Measurements from ENCODE around the gene ZFAND3. TPM values are rescaled to one million over a fixed set of nuclear protein-coding genes. Genes with fewer than 3 reads are reported as not detected.
A peak's percentile ranks its signal among the peaks of the same experiment; 100 is the strongest.

Gene ZFAND3
- polyA plus RNA-seq, 2 of the 4 experiments (the other 2 are of a cell fraction), result 12.0 to 50.0 TPM

DNA sequence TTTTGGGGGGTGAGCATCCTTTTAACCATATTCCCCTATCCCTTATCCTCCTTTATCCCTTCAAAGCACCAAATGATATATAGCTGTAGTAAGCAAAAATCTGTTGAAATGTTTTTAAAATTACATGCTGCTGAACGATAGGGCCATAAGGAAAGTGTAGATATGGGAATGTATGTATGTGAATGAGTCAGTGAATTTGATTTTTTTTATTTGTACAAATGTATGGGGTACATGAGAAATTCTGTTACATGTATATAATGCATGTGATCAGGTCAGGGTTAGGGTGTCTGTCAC is 327.2 kb downstream of the ZFAND3 start:
- H3K4me3 ChIP-seq, result no peak overlapping the region
- DNase-seq (ENCODE audit: low read depth in 1 of 2, low spot score in 1 of 2) (no peak), ATAC-seq (no peak), FAIRE-seq (no peak)
- H3K4me2 ChIP-seq, result no peak overlapping the region
- WGBS (ENCODE audit: missing lambda C conversion rate), result 91% methylated on average over 1 of the region's 1 CpG
- TF ChIP-seq KDM1A (IDR thresholded peaks at IDR 0.05; ENCODE audit: low read depth) (no peak), MAFK (IDR thresholded peaks at IDR 0.05; ENCODE audit: partially characterized antibody) (peak; percentile 33), RCOR1 (IDR thresholded peaks at IDR 0.05; ENCODE audit: low read depth, low read length) (no peak)
- ChIA-PET CTCF (no interaction called here), POLR2A (no interaction called here)
- no peaks in the 10 kb centered on the region for H3K9me3 ChIP-seq
- H3K4me1 ChIP-seq, result no peaks in the 10 kb centered on the region
- H3K27ac ChIP-seq, result no peak overlapping the region

DNA sequence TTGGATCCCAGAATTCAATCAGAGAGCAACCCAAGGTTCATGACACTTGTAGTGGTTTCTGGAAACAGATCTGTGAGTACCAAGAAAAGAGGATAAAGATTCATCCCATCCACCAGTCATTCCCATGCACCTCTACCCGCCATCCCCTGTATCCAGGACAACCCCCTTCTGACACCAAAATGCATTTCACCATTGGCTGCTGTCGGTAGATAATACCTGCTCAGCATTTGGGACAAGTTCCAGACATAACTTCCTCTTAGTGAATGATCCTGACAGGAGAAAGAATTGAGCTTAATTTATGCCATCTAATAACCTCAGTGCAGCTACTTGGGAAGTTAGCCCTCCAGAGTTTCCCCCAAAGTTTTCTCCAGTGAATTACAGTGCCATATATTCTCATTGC is 329.1 kb downstream of the ZFAND3 start:
- Histone ChIP-seq H3K4me2 (no peak overlapping the region), H3K9me3 (no peaks in the 10 kb centered on the region), H3K4me3 (no peak overlapping the region), H3K27ac (no peak overlapping the region), H3K4me1 (no peaks in the 10 kb centered on the region)
- no peak for DNase-seq (ENCODE audit: low read depth in 1 of 2, low spot score in 1 of 2)
- TF ChIP-seq GATA3 (IDR thresholded peaks at IDR 0.05; ENCODE audit: borderline replicate concordance) (no peak), RCOR1 (IDR thresholded peaks at IDR 0.05; ENCODE audit: low read depth, low read length) (no peak), MAFK (IDR thresholded peaks at IDR 0.05; ENCODE audit: partially characterized antibody) (no peak), EHF (CRISPR knock-in tag; IDR thresholded peaks at IDR 0.05) (no peak), TFCP2L1 (CRISPR knock-in tag; IDR thresholded peaks at IDR 0.05) (no peak), RAD21 (conservative IDR thresholded peaks at IDR 0.05 in 1 of 2, IDR thresholded peaks at IDR 0.05 in 1 of 2) (no peak), CBX8 (IDR thresholded peaks at IDR 0.05) (no peak), RARB (CRISPR knock-in tag; IDR thresholded peaks at IDR 0.05) (no peak), MYC (IDR thresholded peaks at IDR 0.05; ENCODE audit: borderline replicate concordance, low read length) (no peak), RFX5 (IDR thresholded peaks at IDR 0.05) (no peak), CHD4 (IDR thresholded peaks at IDR 0.05; ENCODE audit: borderline replicate concordance) (no peak), ZC3H11A (IDR thresholded peaks at IDR 0.05) (no peak), KDM1A (IDR thresholded peaks at IDR 0.05; ENCODE audit: low read depth) (no peak)
- TF ChIP-seq, protein P1, sequence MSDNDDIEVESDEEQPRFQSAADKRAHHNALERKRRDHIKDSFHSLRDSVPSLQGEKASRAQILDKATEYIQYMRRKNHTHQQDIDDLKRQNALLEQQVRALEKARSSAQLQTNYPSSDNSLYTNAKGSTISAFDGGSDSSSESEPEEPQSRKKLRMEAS (IDR thresholded peaks at IDR 0.05), result no peak
- TF ChIP-seq, protein P2, sequence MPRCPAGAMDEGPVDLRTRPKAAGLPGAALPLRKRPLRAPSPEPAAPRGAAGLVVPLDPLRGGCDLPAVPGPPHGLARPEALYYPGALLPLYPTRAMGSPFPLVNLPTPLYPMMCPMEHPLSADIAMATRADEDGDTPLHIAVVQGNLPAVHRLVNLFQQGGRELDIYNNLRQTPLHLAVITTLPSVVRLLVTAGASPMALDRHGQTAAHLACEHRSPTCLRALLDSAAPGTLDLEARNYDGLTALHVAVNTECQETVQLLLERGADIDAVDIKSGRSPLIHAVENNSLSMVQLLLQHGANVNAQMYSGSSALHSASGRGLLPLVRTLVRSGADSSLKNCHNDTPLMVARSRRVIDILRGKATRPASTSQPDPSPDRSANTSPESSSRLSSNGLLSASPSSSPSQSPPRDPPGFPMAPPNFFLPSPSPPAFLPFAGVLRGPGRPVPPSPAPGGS (IDR thresholded peaks at IDR 0.05), result no peak
- TF ChIP-seq, protein P3, sequence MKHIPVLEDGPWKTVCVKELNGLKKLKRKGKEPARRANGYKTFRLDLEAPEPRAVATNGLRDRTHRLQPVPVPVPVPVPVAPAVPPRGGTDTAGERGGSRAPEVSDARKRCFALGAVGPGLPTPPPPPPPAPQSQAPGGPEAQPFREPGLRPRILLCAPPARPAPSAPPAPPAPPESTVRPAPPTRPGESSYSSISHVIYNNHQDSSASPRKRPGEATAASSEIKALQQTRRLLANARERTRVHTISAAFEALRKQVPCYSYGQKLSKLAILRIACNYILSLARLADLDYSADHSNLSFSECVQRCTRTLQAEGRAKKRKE (CRISPR knock-in tag; IDR thresholded peaks at IDR 0.05; ENCODE audit: low read depth), result no peak
- TF ChIP-seq, protein P4, sequence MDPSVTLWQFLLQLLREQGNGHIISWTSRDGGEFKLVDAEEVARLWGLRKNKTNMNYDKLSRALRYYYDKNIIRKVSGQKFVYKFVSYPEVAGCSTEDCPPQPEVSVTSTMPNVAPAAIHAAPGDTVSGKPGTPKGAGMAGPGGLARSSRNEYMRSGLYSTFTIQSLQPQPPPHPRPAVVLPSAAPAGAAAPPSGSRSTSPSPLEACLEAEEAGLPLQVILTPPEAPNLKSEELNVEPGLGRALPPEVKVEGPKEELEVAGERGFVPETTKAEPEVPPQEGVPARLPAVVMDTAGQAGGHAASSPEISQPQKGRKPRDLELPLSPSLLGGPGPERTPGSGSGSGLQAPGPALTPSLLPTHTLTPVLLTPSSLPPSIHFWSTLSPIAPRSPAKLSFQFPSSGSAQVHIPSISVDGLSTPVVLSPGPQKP (IDR thresholded peaks at IDR 0.05; ENCODE audit: low read depth, low read length), result no peak
- no peak for ATAC-seq
- POLR2A ChIA-PET, result no interaction called here
- no peak for FAIRE-seq
- CTCF ChIA-PET, result interaction anchor here (0.7 kb wide), 1 partner anchor 450 kb away, joined by 6 read pairs; no protein-coding TSS in a partner anchor
- WGBS (ENCODE audit: missing lambda C conversion rate), result 95% methylated on average over 2 of the region's 2 CpGs

DNA sequence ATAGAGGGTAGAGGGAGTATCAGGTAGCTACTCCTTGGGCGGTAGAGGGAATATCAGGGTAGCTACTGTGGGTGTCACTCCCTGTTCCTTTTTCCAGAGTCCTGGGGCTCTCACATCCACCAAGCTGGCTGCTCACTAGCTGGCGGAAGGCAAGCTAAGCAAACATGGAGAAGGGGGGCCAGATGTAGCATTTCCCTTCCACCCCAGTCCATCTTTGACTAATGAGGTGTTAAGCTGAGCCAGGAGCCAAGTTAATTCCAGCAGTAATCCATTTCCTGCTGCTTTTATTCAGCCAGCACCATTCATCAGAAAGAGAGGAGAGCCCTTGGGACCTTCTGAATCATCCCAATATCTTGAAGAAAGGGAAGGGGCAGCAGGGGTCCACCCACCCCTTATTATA is 330.0 kb downstream of the ZFAND3 start:
- ChIA-PET CTCF (no interaction called here), POLR2A (no interaction called here)
- ATAC-seq (no peak), DNase-seq (ENCODE audit: low read depth in 1 of 2, low spot score in 1 of 2) (no peak), FAIRE-seq (no peak)
- Histone ChIP-seq H3K27ac (no peak overlapping the region), H3K4me1 (no peaks in the 10 kb centered on the region; the same call in 2 of the 3 replicates), H3K9me3 (no peaks in the 10 kb centered on the region), H3K4me2 (no peak overlapping the region), H3K4me3 (no peak overlapping the region)
- 89% methylated on average over 2 of the region's 2 CpGs for WGBS (ENCODE audit: missing lambda C conversion rate)
- TF ChIP-seq CEBPB (IDR thresholded peaks at IDR 0.05) (no peak), HOXB13 (CRISPR knock-in tag; IDR thresholded peaks at IDR 0.05; ENCODE audit: low read depth) (no peak), NR3C1 (IDR thresholded peaks at IDR 0.05) (no peak), HOXB5 (CRISPR knock-in tag; IDR thresholded peaks at IDR 0.05) (no peak), JUNB (IDR thresholded peaks at IDR 0.05) (no peak), ZFP36 (IDR thresholded peaks at IDR 0.05; ENCODE audit: borderline replicate concordance, partially characterized antibody) (no peak), ZSCAN20 (CRISPR knock-in tag; IDR thresholded peaks at IDR 0.05) (no peak), RNF2 (IDR thresholded peaks at IDR 0.05; ENCODE audit: borderline replicate concordance, low read depth) (no peak), ZNF302 (CRISPR knock-in tag; IDR thresholded peaks at IDR 0.05) (no peak), JUN (IDR thresholded peaks at IDR 0.05) (no peak), CHD4 (IDR thresholded peaks at IDR 0.05; ENCODE audit: borderline replicate concordance) (no peak)
- TF ChIP-seq, protein P5, sequence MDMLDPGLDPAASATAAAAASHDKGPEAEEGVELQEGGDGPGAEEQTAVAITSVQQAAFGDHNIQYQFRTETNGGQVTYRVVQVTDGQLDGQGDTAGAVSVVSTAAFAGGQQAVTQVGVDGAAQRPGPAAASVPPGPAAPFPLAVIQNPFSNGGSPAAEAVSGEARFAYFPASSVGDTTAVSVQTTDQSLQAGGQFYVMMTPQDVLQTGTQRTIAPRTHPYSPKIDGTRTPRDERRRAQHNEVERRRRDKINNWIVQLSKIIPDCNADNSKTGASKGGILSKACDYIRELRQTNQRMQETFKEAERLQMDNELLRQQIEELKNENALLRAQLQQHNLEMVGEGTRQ (IDR thresholded peaks at IDR 0.05), result no peak
- TF ChIP-seq, protein P6, sequence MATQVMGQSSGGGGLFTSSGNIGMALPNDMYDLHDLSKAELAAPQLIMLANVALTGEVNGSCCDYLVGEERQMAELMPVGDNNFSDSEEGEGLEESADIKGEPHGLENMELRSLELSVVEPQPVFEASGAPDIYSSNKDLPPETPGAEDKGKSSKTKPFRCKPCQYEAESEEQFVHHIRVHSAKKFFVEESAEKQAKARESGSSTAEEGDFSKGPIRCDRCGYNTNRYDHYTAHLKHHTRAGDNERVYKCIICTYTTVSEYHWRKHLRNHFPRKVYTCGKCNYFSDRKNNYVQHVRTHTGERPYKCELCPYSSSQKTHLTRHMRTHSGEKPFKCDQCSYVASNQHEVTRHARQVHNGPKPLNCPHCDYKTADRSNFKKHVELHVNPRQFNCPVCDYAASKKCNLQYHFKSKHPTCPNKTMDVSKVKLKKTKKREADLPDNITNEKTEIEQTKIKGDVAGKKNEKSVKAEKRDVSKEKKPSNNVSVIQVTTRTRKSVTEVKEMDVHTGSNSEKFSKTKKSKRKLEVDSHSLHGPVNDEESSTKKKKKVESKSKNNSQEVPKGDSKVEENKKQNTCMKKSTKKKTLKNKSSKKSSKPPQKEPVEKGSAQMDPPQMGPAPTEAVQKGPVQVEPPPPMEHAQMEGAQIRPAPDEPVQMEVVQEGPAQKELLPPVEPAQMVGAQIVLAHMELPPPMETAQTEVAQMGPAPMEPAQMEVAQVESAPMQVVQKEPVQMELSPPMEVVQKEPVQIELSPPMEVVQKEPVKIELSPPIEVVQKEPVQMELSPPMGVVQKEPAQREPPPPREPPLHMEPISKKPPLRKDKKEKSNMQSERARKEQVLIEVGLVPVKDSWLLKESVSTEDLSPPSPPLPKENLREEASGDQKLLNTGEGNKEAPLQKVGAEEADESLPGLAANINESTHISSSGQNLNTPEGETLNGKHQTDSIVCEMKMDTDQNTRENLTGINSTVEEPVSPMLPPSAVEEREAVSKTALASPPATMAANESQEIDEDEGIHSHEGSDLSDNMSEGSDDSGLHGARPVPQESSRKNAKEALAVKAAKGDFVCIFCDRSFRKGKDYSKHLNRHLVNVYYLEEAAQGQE (IDR thresholded peaks at IDR 0.05), result no peak

Measured in A549 (cell line).